Esophagus muscularis mucosa (tissue), 4 donors: ENCODE data around the gene KDF1. TPM values are rescaled to one million over a fixed set of nuclear protein-coding genes. Genes with fewer than 3 reads are reported as not detected.

Source experiments
- DNase-seq: peaks from one replicate; pipeline ENCODE4 v3.0.0-alpha.2; 2017; ENCODE audit errors: extremely low spot score
- H3K27ac ChIP-seq, 4 donors: fragments of 200-600 bp; sonication (generic); replicated peaks in 1 of 4; 1 replicate in 3 of 4; 2 replicates in 1 of 4; pipeline ENCODE4 v1.5.1; 2016 to 2019; ENCODE audit warnings: mild to moderate bottlenecking in 1 of 4
- H3K27me3 ChIP-seq, 4 donors: fragments of 200-600 bp; sonication (generic); one replicate each; pipeline versions ENCODE4 v1.5.1 to v1.6.0; 2016 to 2019
- H3K36me3 ChIP-seq, 4 donors: fragments of 200-600 bp; sonication (generic); one replicate each; pipeline ENCODE4 v1.5.1; 2016 to 2019
- H3K4me1 ChIP-seq, 4 donors: fragments of 200-600 bp; sonication (generic); one replicate each; pipeline ENCODE4 v1.5.1; 2016 to 2019
- H3K4me3 ChIP-seq, 4 donors: fragments of 200-600 bp; sonication (generic); 1 replicate in 2 of 4; 2 replicates in 2 of 4; pipeline ENCODE4 v1.5.1; 2016 to 2019; ENCODE audit warnings: mild to moderate bottlenecking in 4 of 4, moderate library complexity in 1 of 4
- H3K9me3 ChIP-seq, 4 donors: fragments of 200-600 bp; sonication (generic); 1 replicate in 3 of 4; 2 replicates in 1 of 4; pipeline ENCODE4 v1.5.1; 2016 to 2019
- EP300 ChIP-seq: sonication (generic); formaldehyde crosslinking; IDR thresholded peaks from one replicate; pipeline ENCODE4 v1.6.1; 2017; ENCODE audit warnings: antibody characterized with exemption
- POLR2A ChIP-seq: fragments of 450-650 bp; IDR thresholded peaks from one replicate; pipeline ENCODE4 v1.6.1; 2017; ENCODE audit warnings: antibody characterized with exemption, moderate library complexity, mild to moderate bottlenecking, low read depth
- POLR2AphosphoS5 ChIP-seq, 2 donors: sonication (generic); formaldehyde crosslinking; IDR thresholded peaks; one replicate each; pipeline ENCODE4 v1.6.1; 2017; ENCODE audit warnings: antibody characterized with exemption in 2 of 2
- WGBS: methylation state at CpG from one replicate; pipeline ENCODE4 v1.1.5; 2018; 5-methylcytosine and 5-hydroxymethylcytosine counted together
- intact Hi-C: fragments of 100-400 bp; cut with DNase I; formaldehyde crosslinking; loops from one replicate; pipeline ENCODE4 v1.15.1; 2023
- total RNA-seq, 4 donors: library from RNA; depleted of rRNA; stranded (reverse); fragments of >200 nt; gene quantifications; one replicate each; pipeline versions ENCODE4 v1.1.0 to v1.2.1, GENCODE V29; 2016
- TF ChIP-seq, protein P1 (sequence below), 3 experiments: fragments of 200-600 bp in 2 of 3; fragments of 450-650 bp in 1 of 3; sonication (generic) in 2 of 3; IDR thresholded peaks; one replicate each; pipeline ENCODE4 v1.5.1; 2017 to 2019; ENCODE audit warnings: antibody characterized with exemption in 3 of 3, mild to moderate bottlenecking in 2 of 3, moderate library complexity in 1 of 3

The KDF1 gene
- total RNA-seq, 4 donors from 2014 or later: 0.33 to 0.42 TPM; not detected in 2

- DNase-seq: no peak
- H3K27me3 ChIP-seq: peaks cover 0 to 52% (median 0%) of the 10 kb centered on the region in 4 donors
- H3K4me1 ChIP-seq: no peaks in the 10 kb centered on the region
- no peaks in the 10 kb centered on the region for H3K9me3 ChIP-seq
- no peaks in the 10 kb centered on the region for H3K36me3 ChIP-seq
- no peak overlapping the region for H3K27ac ChIP-seq
- TF ChIP-seq, protein P1, sequence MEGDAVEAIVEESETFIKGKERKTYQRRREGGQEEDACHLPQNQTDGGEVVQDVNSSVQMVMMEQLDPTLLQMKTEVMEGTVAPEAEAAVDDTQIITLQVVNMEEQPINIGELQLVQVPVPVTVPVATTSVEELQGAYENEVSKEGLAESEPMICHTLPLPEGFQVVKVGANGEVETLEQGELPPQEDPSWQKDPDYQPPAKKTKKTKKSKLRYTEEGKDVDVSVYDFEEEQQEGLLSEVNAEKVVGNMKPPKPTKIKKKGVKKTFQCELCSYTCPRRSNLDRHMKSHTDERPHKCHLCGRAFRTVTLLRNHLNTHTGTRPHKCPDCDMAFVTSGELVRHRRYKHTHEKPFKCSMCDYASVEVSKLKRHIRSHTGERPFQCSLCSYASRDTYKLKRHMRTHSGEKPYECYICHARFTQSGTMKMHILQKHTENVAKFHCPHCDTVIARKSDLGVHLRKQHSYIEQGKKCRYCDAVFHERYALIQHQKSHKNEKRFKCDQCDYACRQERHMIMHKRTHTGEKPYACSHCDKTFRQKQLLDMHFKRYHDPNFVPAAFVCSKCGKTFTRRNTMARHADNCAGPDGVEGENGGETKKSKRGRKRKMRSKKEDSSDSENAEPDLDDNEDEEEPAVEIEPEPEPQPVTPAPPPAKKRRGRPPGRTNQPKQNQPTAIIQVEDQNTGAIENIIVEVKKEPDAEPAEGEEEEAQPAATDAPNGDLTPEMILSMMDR (IDR thresholded peaks at IDR 0.05): no peak
- no peak for TF ChIP-seq POLR2AphosphoS5 (IDR thresholded peaks at IDR 0.05)
- no peak for TF ChIP-seq EP300
- no peak for TF ChIP-seq POLR2A
- intact Hi-C loops: no loop called here
- 62% methylated on average over 5 of the region's 5 CpGs for WGBS
- H3K4me3 ChIP-seq: no peak overlapping the region
Measured at GRCh38 chr1:26983863-26984262, 23.6 kb upstream of the KDF1 start.

GRCh38 chr1:26981146-26981846 is 21.0 kb upstream of the KDF1 start:
- no peak overlapping the region for H3K27ac ChIP-seq
- H3K4me1 ChIP-seq: no peaks in the 10 kb centered on the region
- peaks cover 0 to 34% (median 0%) of the 10 kb centered on the region in 4 donors for H3K27me3 ChIP-seq
- no peaks in the 10 kb centered on the region for H3K36me3 ChIP-seq
- no peaks in the 10 kb centered on the region for H3K9me3 ChIP-seq
- intact Hi-C loops: no loop called here
- TF ChIP-seq EP300 (no peak), POLR2A (no peak), POLR2AphosphoS5 (IDR thresholded peaks at IDR 0.05) (no peak)
- TF ChIP-seq, protein P1 (IDR thresholded peaks at IDR 0.05): no peak
- DNase-seq: no peak
- H3K4me3 ChIP-seq: no peak overlapping the region
- WGBS: 73% methylated on average over 3 of the region's 3 CpGs

DNA sequence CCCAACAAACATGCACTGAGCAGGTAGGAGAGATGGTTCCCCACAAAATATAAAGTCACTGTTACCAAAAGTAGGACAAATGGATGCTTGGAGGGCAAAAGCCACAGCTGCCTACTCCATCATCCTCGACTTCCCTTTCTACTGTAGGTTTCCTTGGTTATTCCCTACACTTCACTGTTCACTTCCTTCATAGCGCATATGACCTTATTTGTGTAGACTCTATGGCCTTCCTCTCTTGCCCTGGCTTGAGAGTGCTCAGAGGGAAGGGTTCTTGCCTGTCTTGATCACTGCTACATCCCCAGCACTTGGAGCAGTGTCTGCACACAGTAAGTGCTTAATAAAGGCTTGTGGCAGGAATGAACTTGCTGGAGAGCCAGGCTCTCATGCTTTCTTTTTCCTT is 18.6 kb upstream of the KDF1 start:
- H3K9me3 ChIP-seq: no peaks in the 10 kb centered on the region
- DNase-seq: no peak
- H3K4me1 ChIP-seq: no peaks in the 10 kb centered on the region
- no peak overlapping the region for H3K27ac ChIP-seq
- peaks cover 0 to 25% (median 0%) of the 10 kb centered on the region in 4 donors for H3K27me3 ChIP-seq
- intact Hi-C loops: no loop called here
- TF ChIP-seq EP300 (no peak), POLR2A (no peak), POLR2AphosphoS5 (IDR thresholded peaks at IDR 0.05) (no peak)
- TF ChIP-seq, protein P1 (IDR thresholded peaks at IDR 0.05): no peak
- WGBS: 70% methylated on average over 2 of the region's 2 CpGs
- no peak overlapping the region for H3K4me3 ChIP-seq
- no peaks in the 10 kb centered on the region for H3K36me3 ChIP-seq

DNA sequence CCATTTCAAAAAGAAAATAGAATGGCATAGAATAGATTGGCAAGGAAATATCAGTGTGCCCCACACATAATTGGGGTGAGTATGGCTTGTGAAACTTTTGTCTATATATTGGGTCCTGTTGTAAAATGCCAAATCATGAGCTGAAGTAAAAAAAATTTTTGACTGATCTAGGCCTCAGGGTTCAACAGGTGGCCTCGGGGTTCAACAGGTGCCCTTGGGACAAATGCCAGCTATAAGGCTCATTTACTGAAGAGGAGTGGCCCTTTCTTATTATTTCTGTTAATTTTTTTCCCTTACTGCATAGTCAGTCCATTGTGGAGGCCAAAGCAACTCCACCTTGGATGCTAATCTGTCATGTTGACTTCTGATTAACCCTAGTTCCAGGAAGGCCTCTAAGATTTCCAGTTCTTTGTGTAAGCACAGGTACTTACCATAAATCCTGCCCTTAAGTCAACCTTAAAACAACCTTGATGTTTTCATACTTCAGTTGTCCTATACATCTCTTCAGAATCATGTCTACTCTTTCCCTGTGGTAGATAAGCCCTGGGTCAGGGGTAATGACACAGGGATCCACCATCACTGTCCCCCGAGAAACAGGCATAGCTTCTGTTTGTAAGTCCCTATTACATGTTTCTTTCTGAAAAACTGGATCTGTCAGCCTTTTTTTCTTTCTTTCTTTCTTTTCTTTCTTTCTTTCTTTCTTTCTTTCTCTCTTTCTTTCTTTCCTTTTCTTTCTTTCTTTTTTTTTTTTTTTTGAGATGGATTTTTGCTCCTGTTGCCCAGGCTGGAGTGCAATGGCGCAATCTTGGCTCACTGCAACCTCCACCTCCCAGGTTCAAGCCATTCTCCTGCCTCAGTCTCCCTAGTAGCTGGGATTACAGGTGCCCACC is 16.6 kb upstream of the KDF1 start:
- Histone ChIP-seq H3K9me3 (no peaks in the 10 kb centered on the region), H3K4me1 (no peaks in the 10 kb centered on the region), H3K27ac (no peak overlapping the region), H3K36me3 (no peaks in the 10 kb centered on the region), H3K27me3 (peaks cover 0 to 12% (median 0%) of the 10 kb centered on the region in 4 donors), H3K4me3 (no peak overlapping the region)
- intact Hi-C loops: no loop called here
- WGBS: 81% methylated on average over 3 of the region's 3 CpGs
- TF ChIP-seq POLR2AphosphoS5 (IDR thresholded peaks at IDR 0.05) (no peak), POLR2A (no peak), EP300 (no peak)
- TF ChIP-seq, protein P1 (IDR thresholded peaks at IDR 0.05): no peak
- no peak for DNase-seq
